HepG2 (cell line): ENCODE data around the gene SAMD4B. TPM values are rescaled to one million over a fixed set of nuclear protein-coding genes. Genes with fewer than 3 reads are reported as not detected.
A peak's percentile ranks its signal among the peaks of the same experiment; 100 is the strongest.

ENCODE experiments used
- AKAP8 ChIP-seq: sonication (generic); formaldehyde crosslinking; IDR thresholded peaks from 2 replicates; pipeline ENCODE4 v1.5.1; 2020; ENCODE audit warnings: mild to moderate bottlenecking, missing genetic modification reagents
- FOXA3 ChIP-seq: IDR thresholded peaks from 2 replicates; pipeline ENCODE4 v1.6.1; 2016; ENCODE audit warnings: missing genetic modification reagents, missing compliant biosample characterization
- HOXA5 ChIP-seq: sonication (generic); formaldehyde crosslinking; IDR thresholded peaks from 2 replicates; pipeline ENCODE4 v1.4.0; 2020; ENCODE audit warnings: missing genetic modification reagents
- NAIF1 ChIP-seq: sonication (generic); formaldehyde crosslinking; IDR thresholded peaks from 2 replicates; pipeline ENCODE4 v1.5.0; 2020; ENCODE audit warnings: mild to moderate bottlenecking, missing genetic modification reagents, borderline replicate concordance
- RBAK ChIP-seq: sonication (generic); formaldehyde crosslinking; IDR thresholded peaks from 2 replicates; pipeline ENCODE4 v1.5.1; 2020; ENCODE audit warnings: mild to moderate bottlenecking, missing genetic modification reagents
- SRSF9 ChIP-seq: fragments of 200-400 bp; formaldehyde crosslinking; IDR thresholded peaks from 2 replicates; pipeline ENCODE4 v1.6.1; 2018; ENCODE audit warnings: borderline replicate concordance, mild to moderate bottlenecking, low read depth, low read length; ENCODE audit not compliant: insufficient read depth, poor library complexity, severe bottlenecking
- ZNF44 ChIP-seq: sonication (generic); formaldehyde crosslinking; IDR thresholded peaks from 2 replicates; pipeline ENCODE4 v1.5.1; 2020; ENCODE audit warnings: mild to moderate bottlenecking, missing genetic modification reagents
- ZNF441 ChIP-seq: sonication (generic); formaldehyde crosslinking; IDR thresholded peaks from 2 replicates; pipeline ENCODE4 v1.7.0; 2021; ENCODE audit warnings: missing genetic modification reagents, borderline replicate concordance
- ZNF615 ChIP-seq: sonication (generic); formaldehyde crosslinking; IDR thresholded peaks from 2 replicates; pipeline ENCODE4 v1.5.0; 2020; ENCODE audit warnings: mild to moderate bottlenecking, missing genetic modification reagents, borderline replicate concordance
- ZNF616 ChIP-seq: sonication (generic); formaldehyde crosslinking; IDR thresholded peaks from 2 replicates; pipeline ENCODE4 v1.5.0; 2020; ENCODE audit warnings: low read depth, mild to moderate bottlenecking, missing genetic modification reagents
- polyA plus RNA-seq, 8 experiments: library from polyadenylated mRNA; depleted of rRNA in 3 of 8; stranded (reverse) in 7 of 8; unstranded in 1 of 8; fragments of >200 nt; fragmentation: Illumina TruSeq in 4 of 8; extraction: Trizol in 4 of 8; gene quantifications; 2 replicates each; pipeline versions ENCODE4 v1.2.1 to v1.2.3, GENCODE V29; 2011 to 2016; ENCODE audit warnings: low read depth in 4 of 8, missing spikeins in 1 of 8, mixed read lengths in 1 of 8; ENCODE audit not compliant: insufficient read depth in 1 of 8
- total RNA-seq, 5 experiments: library from RNA; depleted of rRNA; stranded (reverse); fragments of >200 nt; fragmentation: Illumina TruSeq; extraction: Trizol; gene quantifications; 2 replicates each; pipeline ENCODE4 v1.2.3, GENCODE V29; 2016; ENCODE audit warnings: low read depth in 1 of 5
- TF ChIP-seq, protein P1 (sequence below), 2 experiments: fragments of 450-650 bp in 1 of 2; sonication (generic) in 1 of 2; formaldehyde crosslinking in 1 of 2; IDR thresholded peaks; 2 replicates each; pipeline versions ENCODE4 v1.6.1 to v1.8.0; 2016 to 2022; ENCODE audit warnings: antibody characterized with exemption in 1 of 2, mild to moderate bottlenecking in 1 of 2, missing genetic modification reagents in 1 of 2
- TF ChIP-seq, protein P2 (sequence below): sonication (generic); formaldehyde crosslinking; IDR thresholded peaks from 2 replicates; pipeline ENCODE4 v1.8.1; 2022; ENCODE audit warnings: mild to moderate bottlenecking, missing genetic modification reagents
- TF ChIP-seq, protein P3 (sequence below): sonication (generic); formaldehyde crosslinking; IDR thresholded peaks from 2 replicates; pipeline ENCODE4 v1.4.0; 2020; ENCODE audit warnings: missing genetic modification reagents
- TF ChIP-seq, protein P4 (sequence below): sonication (generic); formaldehyde crosslinking; IDR thresholded peaks from 2 replicates; pipeline ENCODE4 v1.4.0; 2020; ENCODE audit warnings: missing genetic modification reagents, mild to moderate bottlenecking, borderline replicate concordance

SAMD4B gene
- total and polyA plus RNA-seq, 2 of the 13 experiments (the other 11 are each of a cell fraction or from before 2014, with no cell fraction given) = 26.0 to 31.8 TPM

DNA sequence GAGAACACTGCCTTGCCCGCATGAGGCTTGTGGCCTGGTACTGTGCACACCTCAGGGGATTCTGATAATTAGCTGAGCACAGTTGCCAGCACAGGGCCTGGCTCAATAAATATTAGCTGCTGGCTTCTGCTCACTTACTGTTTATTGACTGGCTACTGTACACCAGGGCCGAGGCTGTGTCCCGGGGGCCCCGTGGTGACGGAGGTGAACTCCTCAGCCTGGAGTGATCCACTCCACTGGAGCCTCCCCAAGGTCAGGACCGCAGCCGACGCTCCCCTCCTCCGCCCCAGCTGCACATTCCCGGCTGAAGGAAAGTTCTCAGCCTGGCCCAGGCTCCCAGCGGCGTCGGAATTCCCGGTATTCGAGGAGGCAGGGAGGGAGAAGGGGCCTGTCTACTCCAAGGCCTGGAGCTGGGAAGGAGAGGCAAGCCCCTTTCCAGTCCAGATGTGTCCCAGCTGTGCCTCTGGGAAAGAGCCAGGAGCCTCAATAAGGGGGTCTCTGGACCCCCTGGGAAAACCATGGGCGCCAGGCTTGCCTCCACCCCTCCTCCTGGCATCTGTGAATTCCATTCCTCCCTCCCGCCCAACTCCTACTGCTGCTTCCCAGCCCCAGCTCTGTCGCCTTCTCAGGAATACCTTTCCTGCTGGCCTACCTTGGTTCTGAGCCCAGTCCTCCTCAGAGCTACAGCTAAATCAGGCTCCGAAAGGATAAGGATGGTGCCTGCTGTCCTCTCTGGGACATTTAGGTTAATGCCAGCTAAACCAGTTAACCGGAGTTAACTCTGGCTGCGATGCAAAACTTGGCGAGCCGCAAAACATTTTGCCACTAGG is 86.3 kb downstream of the SAMD4B start (continued):
- TF ChIP-seq ZNF615 (CRISPR knock-in tag) (no peak), HOXA5 (CRISPR knock-in tag) (0 out of 2 replicates have a peak, but pooled peaks have one; percentile 11), AKAP8 (CRISPR knock-in tag) (no peak), FOXA3 (peak; percentile 46; the same call in 1 of the 2 replicates), SRSF9 (no peak), ZNF44 (CRISPR knock-in tag) (no peak), ZNF616 (CRISPR knock-in tag) (no peak), ZNF441 (CRISPR knock-in tag) (0 out of 2 replicates have a peak, but pooled peaks have one; percentile 19), NAIF1 (CRISPR knock-in tag) (0 out of 2 replicates have a peak, but pooled peaks have one; percentile 47), RBAK (CRISPR knock-in tag) (no peak)
- TF ChIP-seq, protein P1, sequence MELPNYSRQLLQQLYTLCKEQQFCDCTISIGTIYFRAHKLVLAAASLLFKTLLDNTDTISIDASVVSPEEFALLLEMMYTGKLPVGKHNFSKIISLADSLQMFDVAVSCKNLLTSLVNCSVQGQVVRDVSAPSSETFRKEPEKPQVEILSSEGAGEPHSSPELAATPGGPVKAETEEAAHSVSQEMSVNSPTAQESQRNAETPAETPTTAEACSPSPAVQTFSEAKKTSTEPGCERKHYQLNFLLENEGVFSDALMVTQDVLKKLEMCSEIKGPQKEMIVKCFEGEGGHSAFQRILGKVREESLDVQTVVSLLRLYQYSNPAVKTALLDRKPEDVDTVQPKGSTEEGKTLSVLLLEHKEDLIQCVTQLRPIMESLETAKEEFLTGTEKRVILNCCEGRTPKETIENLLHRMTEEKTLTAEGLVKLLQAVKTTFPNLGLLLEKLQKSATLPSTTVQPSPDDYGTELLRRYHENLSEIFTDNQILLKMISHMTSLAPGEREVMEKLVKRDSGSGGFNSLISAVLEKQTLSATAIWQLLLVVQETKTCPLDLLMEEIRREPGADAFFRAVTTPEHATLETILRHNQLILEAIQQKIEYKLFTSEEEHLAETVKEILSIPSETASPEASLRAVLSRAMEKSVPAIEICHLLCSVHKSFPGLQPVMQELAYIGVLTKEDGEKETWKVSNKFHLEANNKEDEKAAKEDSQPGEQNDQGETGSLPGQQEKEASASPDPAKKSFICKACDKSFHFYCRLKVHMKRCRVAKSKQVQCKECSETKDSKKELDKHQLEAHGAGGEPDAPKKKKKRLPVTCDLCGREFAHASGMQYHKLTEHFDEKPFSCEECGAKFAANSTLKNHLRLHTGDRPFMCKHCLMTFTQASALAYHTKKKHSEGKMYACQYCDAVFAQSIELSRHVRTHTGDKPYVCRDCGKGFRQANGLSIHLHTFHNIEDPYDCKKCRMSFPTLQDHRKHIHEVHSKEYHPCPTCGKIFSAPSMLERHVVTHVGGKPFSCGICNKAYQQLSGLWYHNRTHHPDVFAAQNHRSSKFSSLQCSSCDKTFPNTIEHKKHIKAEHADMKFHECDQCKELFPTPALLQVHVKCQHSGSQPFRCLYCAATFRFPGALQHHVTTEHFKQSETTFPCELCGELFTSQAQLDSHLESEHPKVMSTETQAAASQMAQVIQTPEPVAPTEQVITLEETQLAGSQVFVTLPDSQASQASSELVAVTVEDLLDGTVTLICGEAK (IDR thresholded peaks at IDR 0.05) = no peak
- TF ChIP-seq, protein P1 (CRISPR knock-in tag; IDR thresholded peaks at IDR 0.05) = 0 out of 2 replicates have a peak, but pooled peaks have one; percentile 31
- TF ChIP-seq, protein P2, sequence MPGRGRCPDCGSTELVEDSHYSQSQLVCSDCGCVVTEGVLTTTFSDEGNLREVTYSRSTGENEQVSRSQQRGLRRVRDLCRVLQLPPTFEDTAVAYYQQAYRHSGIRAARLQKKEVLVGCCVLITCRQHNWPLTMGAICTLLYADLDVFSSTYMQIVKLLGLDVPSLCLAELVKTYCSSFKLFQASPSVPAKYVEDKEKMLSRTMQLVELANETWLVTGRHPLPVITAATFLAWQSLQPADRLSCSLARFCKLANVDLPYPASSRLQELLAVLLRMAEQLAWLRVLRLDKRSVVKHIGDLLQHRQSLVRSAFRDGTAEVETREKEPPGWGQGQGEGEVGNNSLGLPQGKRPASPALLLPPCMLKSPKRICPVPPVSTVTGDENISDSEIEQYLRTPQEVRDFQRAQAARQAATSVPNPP (CRISPR knock-in tag) = no peak
- TF ChIP-seq, protein P3, sequence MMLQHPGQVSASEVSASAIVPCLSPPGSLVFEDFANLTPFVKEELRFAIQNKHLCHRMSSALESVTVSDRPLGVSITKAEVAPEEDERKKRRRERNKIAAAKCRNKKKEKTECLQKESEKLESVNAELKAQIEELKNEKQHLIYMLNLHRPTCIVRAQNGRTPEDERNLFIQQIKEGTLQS (CRISPR knock-in tag) = no peak
- TF ChIP-seq, protein P4, sequence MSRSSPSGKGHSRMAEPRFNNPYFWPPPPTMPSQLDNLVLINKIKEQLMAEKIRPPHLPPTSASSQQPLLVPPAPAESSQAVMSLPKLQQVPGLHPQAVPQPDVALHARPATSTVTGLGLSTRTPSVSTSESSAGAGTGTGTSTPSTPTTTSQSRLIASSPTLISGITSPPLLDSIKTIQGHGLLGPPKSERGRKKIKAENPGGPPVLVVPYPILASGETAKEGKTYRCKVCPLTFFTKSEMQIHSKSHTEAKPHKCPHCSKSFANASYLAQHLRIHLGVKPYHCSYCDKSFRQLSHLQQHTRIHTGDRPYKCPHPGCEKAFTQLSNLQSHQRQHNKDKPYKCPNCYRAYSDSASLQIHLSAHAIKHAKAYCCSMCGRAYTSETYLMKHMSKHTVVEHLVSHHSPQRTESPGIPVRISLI (CRISPR knock-in tag) = no peak
